Measurements from ENCODE around the gene LRP2. TPM values are rescaled to one million over a fixed set of nuclear protein-coding genes. Genes with fewer than 3 reads are reported as not detected.

The LRP2 gene
- total RNA-seq, 2 donors from 2014 or later, result 0.05 TPM; not detected in 1

GRCh38 chr2:169391236-169391635 lies 28.9 kb upstream of the LRP2 start:
- Histone ChIP-seq H3K4me1 (no peaks in the 10 kb centered on the region), H3K27me3 (peaks cover 4% of the 10 kb centered on the region), H3K4me3 (no peak overlapping the region), H3K27ac (no peak overlapping the region), H3K9ac (ENCODE audit: low read depth in 2 of 2, low read length in 2 of 2) (no peak overlapping the region), H3K9me3 (no peaks in the 10 kb centered on the region), H3K36me3 (no peaks in the 10 kb centered on the region)
- no peak for TF ChIP-seq CTCF (IDR thresholded peaks at IDR 0.05)
- intact Hi-C loops (cut with DNase I), result no loop called here
- DNase-seq, result no peak

- H3K4me3 ChIP-seq, result no peak overlapping the region
- H3K9me3 ChIP-seq, result no peaks in the 10 kb centered on the region
- H3K27me3 ChIP-seq, result peaks cover 4% of the 10 kb centered on the region
- TF ChIP-seq CTCF (IDR thresholded peaks at IDR 0.05), result no peak
- no peak overlapping the region for H3K27ac ChIP-seq
- no peaks in the 10 kb centered on the region for H3K4me1 ChIP-seq
- intact Hi-C loops (cut with DNase I), result no loop called here
- no peak overlapping the region for H3K9ac ChIP-seq (ENCODE audit: low read depth in 2 of 2, low read length in 2 of 2)
- no peak for DNase-seq
- H3K36me3 ChIP-seq, result no peaks in the 10 kb centered on the region
Observed at GRCh38 chr2:169388161-169388560, 25.8 kb upstream of the LRP2 start.

GRCh38 chr2:169386722-169387121 lies 24.4 kb upstream of the LRP2 start:
- intact Hi-C loops (cut with DNase I), result no loop called here
- Histone ChIP-seq H3K27me3 (no peaks in the 10 kb centered on the region), H3K9me3 (no peaks in the 10 kb centered on the region), H3K36me3 (no peaks in the 10 kb centered on the region), H3K27ac (no peak overlapping the region), H3K9ac (ENCODE audit: low read depth in 2 of 2, low read length in 2 of 2) (no peak overlapping the region), H3K4me1 (no peaks in the 10 kb centered on the region), H3K4me3 (no peak overlapping the region)
- DNase-seq, result no peak
- no peak for TF ChIP-seq CTCF (IDR thresholded peaks at IDR 0.05)

- H3K27me3 ChIP-seq, result no peaks in the 10 kb centered on the region
- intact Hi-C loops (cut with DNase I), result no loop called here
- H3K9me3 ChIP-seq, result no peaks in the 10 kb centered on the region
- DNase-seq, result no peak
- no peak overlapping the region for H3K27ac ChIP-seq
- no peak for TF ChIP-seq CTCF (IDR thresholded peaks at IDR 0.05)
- H3K36me3 ChIP-seq, result no peaks in the 10 kb centered on the region
- no peaks in the 10 kb centered on the region for H3K4me1 ChIP-seq
- H3K9ac ChIP-seq (ENCODE audit: low read depth in 2 of 2, low read length in 2 of 2), result no peak overlapping the region
- H3K4me3 ChIP-seq, result no peak overlapping the region
Observed at GRCh38 chr2:169384816-169385215, 22.5 kb upstream of the LRP2 start.

GRCh38 chr2:169372561-169372960 lies 10.2 kb upstream of the LRP2 start:
- Histone ChIP-seq H3K36me3 (no peaks in the 10 kb centered on the region), H3K4me3 (no peak overlapping the region), H3K9me3 (no peaks in the 10 kb centered on the region), H3K27me3 (no peaks in the 10 kb centered on the region), H3K27ac (no peak overlapping the region), H3K9ac (ENCODE audit: low read depth in 2 of 2, low read length in 2 of 2) (no peak overlapping the region), H3K4me1 (no peaks in the 10 kb centered on the region)
- no peak for DNase-seq
- intact Hi-C loops (cut with DNase I), result no loop called here
- TF ChIP-seq CTCF (IDR thresholded peaks at IDR 0.05), result no peak

GRCh38 chr2:169366066-169366465 lies 3.7 kb upstream of the LRP2 start:
- no peak for TF ChIP-seq CTCF (IDR thresholded peaks at IDR 0.05)
- Histone ChIP-seq H3K9me3 (no peaks in the 10 kb centered on the region), H3K4me3 (no peak overlapping the region), H3K36me3 (no peaks in the 10 kb centered on the region), H3K27ac (no peak overlapping the region), H3K4me1 (peaks cover 6% of the 10 kb centered on the region), H3K9ac (ENCODE audit: low read depth in 2 of 2, low read length in 2 of 2) (no peak overlapping the region), H3K27me3 (peaks cover 29% of the 10 kb centered on the region)
- intact Hi-C loops (cut with DNase I), result no loop called here
- DNase-seq, result no peak
